Measurements from ENCODE around the gene HSD17B7. TPM values are rescaled to one million over a fixed set of nuclear protein-coding genes. Genes with fewer than 3 reads are reported as not detected.
A peak's percentile ranks its signal among the peaks of the same experiment; 100 is the strongest.

HSD17B7 gene
- total RNA-seq, 3 donors from 2014 or later: 10.2 to 35.4 (median 22.9) TPM

DNA sequence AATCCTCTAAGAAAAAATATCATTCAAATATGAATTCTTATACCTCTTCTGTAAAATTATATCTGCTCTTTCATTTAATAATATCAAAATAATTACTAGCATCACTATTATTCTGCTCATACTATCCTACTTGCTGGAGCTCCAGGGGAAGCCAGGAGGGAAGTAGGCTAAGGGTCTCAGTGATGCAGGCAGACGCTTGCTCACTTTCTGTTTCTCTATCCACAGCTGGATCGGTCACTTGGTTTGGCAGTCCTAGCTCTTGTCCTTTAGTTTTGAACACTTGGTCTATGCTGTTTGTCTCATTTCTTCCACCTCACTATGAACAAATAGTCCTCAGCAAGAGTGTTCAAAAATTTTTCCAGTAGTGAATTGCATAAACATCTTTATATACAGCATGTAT lies 59.2 kb downstream of the HSD17B7 start:
- no peaks in the 10 kb centered on the region for H3K9me3 ChIP-seq
- TF ChIP-seq, protein P1, sequence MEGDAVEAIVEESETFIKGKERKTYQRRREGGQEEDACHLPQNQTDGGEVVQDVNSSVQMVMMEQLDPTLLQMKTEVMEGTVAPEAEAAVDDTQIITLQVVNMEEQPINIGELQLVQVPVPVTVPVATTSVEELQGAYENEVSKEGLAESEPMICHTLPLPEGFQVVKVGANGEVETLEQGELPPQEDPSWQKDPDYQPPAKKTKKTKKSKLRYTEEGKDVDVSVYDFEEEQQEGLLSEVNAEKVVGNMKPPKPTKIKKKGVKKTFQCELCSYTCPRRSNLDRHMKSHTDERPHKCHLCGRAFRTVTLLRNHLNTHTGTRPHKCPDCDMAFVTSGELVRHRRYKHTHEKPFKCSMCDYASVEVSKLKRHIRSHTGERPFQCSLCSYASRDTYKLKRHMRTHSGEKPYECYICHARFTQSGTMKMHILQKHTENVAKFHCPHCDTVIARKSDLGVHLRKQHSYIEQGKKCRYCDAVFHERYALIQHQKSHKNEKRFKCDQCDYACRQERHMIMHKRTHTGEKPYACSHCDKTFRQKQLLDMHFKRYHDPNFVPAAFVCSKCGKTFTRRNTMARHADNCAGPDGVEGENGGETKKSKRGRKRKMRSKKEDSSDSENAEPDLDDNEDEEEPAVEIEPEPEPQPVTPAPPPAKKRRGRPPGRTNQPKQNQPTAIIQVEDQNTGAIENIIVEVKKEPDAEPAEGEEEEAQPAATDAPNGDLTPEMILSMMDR (IDR thresholded peaks at IDR 0.05): no peak
- TF ChIP-seq POLR2A (IDR thresholded peaks at IDR 0.05) (no peak), POLR2AphosphoS5 (IDR thresholded peaks at IDR 0.05) (no peak)
- H3K27ac ChIP-seq: no peak overlapping the region
- H3K4me3 ChIP-seq: no peak overlapping the region
- H3K27me3 ChIP-seq: no peaks in the 10 kb centered on the region
- H3K4me1 ChIP-seq: no peaks in the 10 kb centered on the region
- DNase-seq (ENCODE audit: low spot score in 2 of 2): no peak
- intact Hi-C loops (cut with DNase I; ENCODE audit: low total_unique reads): loop anchor here (5.0 kb wide), 1 partner anchor 222 kb away; no protein-coding TSS in a partner anchor
- no peaks in the 10 kb centered on the region for H3K36me3 ChIP-seq

DNA sequence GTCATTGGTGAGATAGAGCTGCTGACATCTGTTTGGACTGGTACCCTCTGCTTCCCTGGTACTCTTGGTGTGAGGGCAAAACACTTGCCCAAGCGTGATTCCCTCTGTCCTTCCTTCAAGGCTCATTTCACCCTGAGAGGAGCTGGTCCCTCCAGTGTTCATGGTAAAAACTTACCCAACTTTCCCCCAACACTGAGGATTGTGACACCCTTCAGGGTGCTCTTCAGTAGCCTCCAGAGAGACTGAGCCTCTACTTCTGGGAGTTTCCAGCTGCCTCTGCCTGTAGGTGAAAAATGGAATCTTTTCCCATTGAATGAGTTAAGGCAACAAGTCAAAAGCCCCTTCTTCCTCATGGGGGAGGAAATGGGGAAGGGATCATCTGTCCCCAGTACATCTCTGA lies 60.8 kb downstream of the HSD17B7 start:
- H3K27me3 ChIP-seq: no peaks in the 10 kb centered on the region
- H3K4me1 ChIP-seq: no peaks in the 10 kb centered on the region
- no peak overlapping the region for H3K27ac ChIP-seq
- TF ChIP-seq POLR2A (IDR thresholded peaks at IDR 0.05) (no peak), POLR2AphosphoS5 (IDR thresholded peaks at IDR 0.05) (no peak)
- TF ChIP-seq, protein P1 (IDR thresholded peaks at IDR 0.05): no peak
- H3K9me3 ChIP-seq: no peaks in the 10 kb centered on the region
- no peak for DNase-seq (ENCODE audit: low spot score in 2 of 2)
- H3K4me3 ChIP-seq: no peak overlapping the region
- intact Hi-C loops (cut with DNase I; ENCODE audit: low total_unique reads): loop anchor here (5.0 kb wide), 1 partner anchor 224 kb away; no protein-coding TSS in a partner anchor
- no peaks in the 10 kb centered on the region for H3K36me3 ChIP-seq

DNA sequence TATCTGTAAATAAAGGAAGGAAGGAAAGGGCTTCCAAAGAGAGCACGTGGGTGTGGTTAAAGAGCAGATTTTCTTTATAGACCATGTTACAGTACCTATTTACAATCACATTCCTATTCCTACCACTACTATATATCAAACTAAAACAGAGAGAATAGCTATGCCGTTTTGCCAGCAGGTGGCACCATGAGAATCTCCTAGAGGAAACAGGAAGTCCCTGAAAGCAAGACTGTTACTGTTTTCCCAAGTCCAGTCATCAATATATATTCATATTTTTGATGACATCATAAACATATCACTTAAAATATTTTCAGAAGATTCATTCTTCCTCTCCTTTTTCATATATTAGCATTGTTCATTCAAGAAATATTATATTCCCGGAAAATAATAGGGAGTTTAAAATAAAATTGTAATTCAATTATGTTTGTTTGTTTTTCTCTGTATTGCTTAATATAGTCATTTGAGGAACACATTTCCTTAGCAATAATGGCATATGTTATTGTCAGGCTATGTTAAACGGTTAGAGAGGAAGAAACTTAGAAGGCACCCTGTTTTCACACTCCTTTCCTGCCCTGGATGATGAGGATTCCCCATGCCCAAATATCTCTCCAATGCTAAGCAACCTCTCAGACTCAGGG lies 63.9 kb downstream of the HSD17B7 start:
- peak; percentile 20 to 55 for DNase-seq (ENCODE audit: low spot score in 2 of 2)
- H3K27me3 ChIP-seq: no peaks in the 10 kb centered on the region
- H3K27ac ChIP-seq: no peak overlapping the region
- H3K36me3 ChIP-seq: no peaks in the 10 kb centered on the region
- H3K4me3 ChIP-seq: no peak overlapping the region
- intact Hi-C loops (cut with DNase I; ENCODE audit: low total_unique reads): loop anchor here (5.0 kb wide), 1 partner anchor 227 kb away; no protein-coding TSS in a partner anchor
- H3K4me1 ChIP-seq: no peaks in the 10 kb centered on the region
- no peak for TF ChIP-seq POLR2A (IDR thresholded peaks at IDR 0.05)
- TF ChIP-seq, protein P1 (IDR thresholded peaks at IDR 0.05): peak in 2 of 3 donors; percentile 50 to 59
- no peaks in the 10 kb centered on the region for H3K9me3 ChIP-seq

DNA sequence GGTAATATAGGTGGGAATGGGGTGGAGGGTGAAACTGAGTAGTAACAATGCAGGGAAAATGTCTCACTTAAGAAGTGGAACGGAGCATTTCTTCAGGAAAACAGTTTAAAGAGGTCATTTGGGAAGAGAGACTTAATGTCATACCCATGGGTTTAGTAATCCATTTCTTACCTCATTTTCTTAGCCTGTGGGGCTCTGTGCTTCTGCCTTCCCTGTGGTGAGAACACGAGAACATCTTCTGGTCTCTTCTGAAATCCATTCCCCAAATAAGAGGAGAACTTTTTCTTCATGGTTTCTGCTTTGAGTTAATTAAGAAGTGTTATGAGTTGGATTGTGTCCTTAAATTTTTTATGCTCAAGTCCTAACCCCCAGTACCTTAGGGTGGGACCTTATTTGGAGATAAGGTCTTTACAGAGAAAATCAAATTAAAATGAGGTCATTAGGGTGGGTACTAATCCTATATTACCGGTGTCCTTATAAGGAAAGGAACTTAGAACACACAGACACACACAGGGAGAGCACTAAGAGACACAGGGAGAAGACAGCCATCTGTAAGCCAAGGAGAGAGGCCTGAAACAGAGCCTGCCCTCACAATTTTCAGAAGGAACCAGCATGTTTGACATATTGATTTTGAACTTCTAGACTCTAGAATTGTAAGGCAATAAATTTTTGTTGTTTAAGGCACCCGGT lies 65.1 kb downstream of the HSD17B7 start:
- no peaks in the 10 kb centered on the region for H3K4me1 ChIP-seq
- no peak overlapping the region for H3K4me3 ChIP-seq
- H3K27me3 ChIP-seq: no peaks in the 10 kb centered on the region
- H3K27ac ChIP-seq: no peak overlapping the region
- H3K9me3 ChIP-seq: no peaks in the 10 kb centered on the region
- DNase-seq (ENCODE audit: low spot score in 2 of 2): no peak
- intact Hi-C loops (cut with DNase I; ENCODE audit: low total_unique reads): no loop called here
- TF ChIP-seq POLR2AphosphoS5 (IDR thresholded peaks at IDR 0.05) (no peak), POLR2A (IDR thresholded peaks at IDR 0.05) (no peak)
- TF ChIP-seq, protein P1 (IDR thresholded peaks at IDR 0.05): no peak
- no peaks in the 10 kb centered on the region for H3K36me3 ChIP-seq

DNA sequence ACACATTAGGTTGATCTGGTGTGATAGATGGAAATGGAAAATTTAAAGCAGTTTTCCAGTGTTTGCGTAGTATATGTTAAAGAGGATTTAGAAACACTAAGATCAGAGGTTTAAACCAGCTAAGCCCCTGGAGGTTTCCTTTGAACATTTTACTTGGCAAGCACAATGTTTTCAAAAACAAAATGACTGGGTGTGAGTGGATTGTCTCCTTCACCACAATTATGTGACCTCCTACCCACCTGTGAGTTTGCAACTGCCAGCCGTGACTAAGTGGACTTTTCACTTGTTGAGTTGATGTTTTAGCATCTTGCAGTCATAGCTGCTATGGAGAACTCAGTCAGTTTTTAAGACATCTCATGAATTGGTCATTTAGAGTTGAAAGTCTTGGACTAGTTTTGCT lies 65.8 kb downstream of the HSD17B7 start:
- no peaks in the 10 kb centered on the region for H3K27me3 ChIP-seq

More for the DNA sequence above, 65.8 kb downstream of the HSD17B7 start:
- DNase-seq (ENCODE audit: low spot score in 2 of 2): no peak
- Histone ChIP-seq H3K36me3 (no peaks in the 10 kb centered on the region), H3K9me3 (no peaks in the 10 kb centered on the region), H3K4me1 (no peaks in the 10 kb centered on the region), H3K4me3 (no peak overlapping the region), H3K27ac (no peak overlapping the region)
- intact Hi-C loops (cut with DNase I; ENCODE audit: low total_unique reads): no loop called here
- TF ChIP-seq POLR2A (IDR thresholded peaks at IDR 0.05) (no peak), POLR2AphosphoS5 (IDR thresholded peaks at IDR 0.05) (no peak)
- TF ChIP-seq, protein P1 (IDR thresholded peaks at IDR 0.05): no peak
